H1 (cell line): ENCODE measurements around the gene CDCA7. TPM values are rescaled to one million over a fixed set of nuclear protein-coding genes. Genes with fewer than 3 reads are reported as not detected.

ENCODE experiments used
- CTCF ChIA-PET: fragments of 300-600 bp; sonication (Branson Sonifier 250); formaldehyde crosslinking; loops from one replicate; lab custom pipeline; 2021; ENCODE audit not compliant: partially characterized antibody; lab: Charles Lee
- POLR2A ChIA-PET: fragments of 300-600 bp; sonication (Branson Sonifier 250); formaldehyde crosslinking; loops from one replicate; lab custom pipeline; 2021; ENCODE audit warnings: inconsistent platforms; ENCODE audit not compliant: partially characterized antibody; lab: Charles Lee
- DNase-seq, 2 experiments: peaks; one replicate each; pipeline versions ENCODE4 v3.0.0 to v3.0.0-alpha.2; 2010 to 2022; ENCODE audit warnings: low spot score in 2 of 2, low read depth in 1 of 2, mixed read lengths in 1 of 2
- FAIRE-seq: peaks from 2 replicates; lab custom pipeline; 2011; peaks lifted over from hg19 to GRCh38; lab: Jason Lieb, UNC
- H2AFZ ChIP-seq: 2 replicates; pipeline ENCODE4 v1.8.1; 2012; ENCODE audit warnings: low read length, inconsistent platforms
- H2AK5ac ChIP-seq: 2 replicates; pipeline ENCODE4 v1.6.1; 2013; ENCODE audit warnings: low read depth, low read length
- H2BK120ac ChIP-seq: replicated peaks from 2 replicates; pipeline ENCODE3; 2013; ENCODE audit warnings: low read depth, low read length, inconsistent platforms
- H2BK12ac ChIP-seq: 2 replicates; pipeline ENCODE4 v1.6.1; 2013; ENCODE audit warnings: low read depth, low read length
- H2BK15ac ChIP-seq: 2 replicates; pipeline ENCODE4 v1.6.1; 2013; ENCODE audit warnings: low read length
- H2BK20ac ChIP-seq: 2 replicates; pipeline ENCODE4 v1.6.1; 2013; ENCODE audit warnings: low read length
- H2BK5ac ChIP-seq: 2 replicates; pipeline ENCODE4 v1.6.1; 2013; ENCODE audit warnings: low read depth, low read length
- H3K14ac ChIP-seq: 2 replicates; pipeline ENCODE4 v1.6.1; 2013; ENCODE audit warnings: inconsistent platforms; ENCODE audit not compliant: insufficient read length
- H3K18ac ChIP-seq: 2 replicates; pipeline ENCODE4 v1.6.1; 2013; ENCODE audit warnings: low read length; ENCODE audit errors: extremely low read depth
- H3K23ac ChIP-seq: 2 replicates; pipeline ENCODE4 v1.6.1; 2013; ENCODE audit warnings: inconsistent platforms; ENCODE audit not compliant: insufficient read length
- H3K23me2 ChIP-seq: 2 replicates; pipeline ENCODE4 v1.6.1; 2013; ENCODE audit warnings: low read depth, low read length
- H3K27ac ChIP-seq: 2 replicates; pipeline ENCODE4 v1.6.1; 2011; ENCODE audit warnings: low read depth, low read length, inconsistent platforms
- H3K27me3 ChIP-seq, 4 experiments: replicated peaks in 1 of 4; 1 replicate in 1 of 4; 2 replicates in 3 of 4; pipeline versions ENCODE4 v1.6.1 to v1.8.1; 2011 to 2013; ENCODE audit warnings: low read length in 3 of 4, mild to moderate bottlenecking in 3 of 4, inconsistent platforms in 2 of 4, mixed read lengths in 2 of 4, moderate library complexity in 1 of 4; ENCODE audit not compliant: control insufficient read depth in 3 of 4, insufficient read depth in 3 of 4; ENCODE audit errors: extremely low read depth in 1 of 4
- H3K36me3 ChIP-seq, 4 experiments: 2 replicates each; pipeline versions ENCODE4 v1.6.1 to v1.8.1; 2011 to 2013; ENCODE audit warnings: mild to moderate bottlenecking in 4 of 4, low read length in 3 of 4, moderate library complexity in 2 of 4, control low read depth in 1 of 4, inconsistent platforms in 1 of 4; ENCODE audit not compliant: insufficient read depth in 4 of 4, control insufficient read depth in 2 of 4
- H3K4ac ChIP-seq: replicated peaks from 2 replicates; pipeline ENCODE3; 2013; ENCODE audit warnings: low read length, low read depth, mixed read lengths, inconsistent platforms; ENCODE audit not compliant: insufficient read length
- H3K4me1 ChIP-seq, 4 experiments: replicated peaks in 1 of 4; 1 replicate in 1 of 4; 2 replicates in 3 of 4; pipeline versions ENCODE4 v1.6.1 to v1.8.1; 2011 to 2013; ENCODE audit warnings: low read length in 3 of 4, inconsistent platforms in 2 of 4, mixed read lengths in 1 of 4; ENCODE audit not compliant: insufficient read depth in 4 of 4, control insufficient read depth in 3 of 4
- H3K4me2 ChIP-seq, 2 experiments: 2 replicates each; pipeline versions ENCODE4 v1.6.1 to v1.8.1; 2011 to 2013; ENCODE audit warnings: low read depth in 2 of 2, low read length in 2 of 2, control low read depth in 1 of 2, inconsistent platforms in 1 of 2, mild to moderate bottlenecking in 1 of 2; ENCODE audit not compliant: insufficient read depth in 1 of 2
- H3K4me3 ChIP-seq, 4 experiments: fragments of 200-600, 300-600 bp in 1 of 4; sonication (generic), shearing (Covaris generic), sonication (Bioruptor Twin) in 1 of 4; 2 replicates each; pipeline versions ENCODE4 v1.5.1 to v1.8.1; 2011 to 2016; ENCODE audit warnings: low read length in 4 of 4, low read depth in 3 of 4, control low read depth in 2 of 4, inconsistent platforms in 2 of 4, mild to moderate bottlenecking in 2 of 4, mixed read lengths in 1 of 4, moderate library complexity in 1 of 4; ENCODE audit not compliant: insufficient read depth in 2 of 4; ENCODE audit errors: extremely low read depth in 1 of 4
- H3K56ac ChIP-seq: replicated peaks from 2 replicates; pipeline ENCODE3; 2013; ENCODE audit warnings: low read depth, mild to moderate bottlenecking, mixed read lengths, low read length, inconsistent platforms; ENCODE audit not compliant: insufficient read length
- H3K79me1 ChIP-seq: 2 replicates; pipeline ENCODE4 v1.6.1; 2013; ENCODE audit warnings: low read depth, low read length, control low read depth
- H3K79me2 ChIP-seq, 2 experiments: 2 replicates each; pipeline versions ENCODE4 v1.6.1 to v1.8.1; 2012 to 2013; ENCODE audit warnings: low read length in 2 of 2, mild to moderate bottlenecking in 2 of 2, inconsistent platforms in 1 of 2; ENCODE audit not compliant: insufficient read depth in 2 of 2, control insufficient read depth in 1 of 2
- H3K9ac ChIP-seq, 4 experiments: replicated peaks in 1 of 4; 1 replicate in 1 of 4; 2 replicates in 3 of 4; pipeline versions ENCODE4 v1.6.1 to v1.8.1; 2011 to 2013; ENCODE audit warnings: low read depth in 3 of 4, low read length in 3 of 4, control low read depth in 2 of 4, mild to moderate bottlenecking in 2 of 4, moderate library complexity in 2 of 4, inconsistent platforms in 1 of 4; ENCODE audit errors: extremely low read depth in 1 of 4
- H3K9me3 ChIP-seq, 2 experiments: 2 replicates each; pipeline versions ENCODE4 v1.6.1 to v1.8.1; 2012 to 2013; ENCODE audit warnings: mild to moderate bottlenecking in 2 of 2, moderate library complexity in 2 of 2, control low read depth in 1 of 2, inconsistent platforms in 1 of 2, low read depth in 1 of 2, low read length in 1 of 2, mixed read lengths in 1 of 2; ENCODE audit not compliant: insufficient read depth in 2 of 2
- H4K20me1 ChIP-seq, 2 experiments: replicated peaks in 1 of 2; 2 replicates each; pipeline versions ENCODE3 to v1.8.1; 2011 to 2013; ENCODE audit warnings: inconsistent platforms in 2 of 2, low read length in 2 of 2, mild to moderate bottlenecking in 1 of 2; ENCODE audit not compliant: insufficient read depth in 2 of 2, control insufficient read depth in 1 of 2
- H4K5ac ChIP-seq: 2 replicates; pipeline ENCODE4 v1.6.1; 2013; ENCODE audit warnings: low read length, low read depth, mixed read lengths, inconsistent platforms; ENCODE audit not compliant: insufficient read length
- H4K8ac ChIP-seq: 2 replicates; pipeline ENCODE4 v1.8.0; 2013; ENCODE audit warnings: mild to moderate bottlenecking, moderate library complexity, low read length, inconsistent platforms; ENCODE audit not compliant: insufficient read depth; ENCODE audit errors: extremely low read depth
- H4K91ac ChIP-seq: replicated peaks from 2 replicates; pipeline ENCODE3; 2013; ENCODE audit warnings: low read length, mixed read lengths, inconsistent platforms; ENCODE audit not compliant: insufficient read length
- CTCF ChIP-seq, 3 experiments: IDR thresholded peaks; 1 replicate in 2 of 3; 2 replicates in 1 of 3; pipeline versions ENCODE4 v1.5.1 to v1.6.1; 2011; ENCODE audit warnings: low read length in 3 of 3, mild to moderate bottlenecking in 3 of 3, inconsistent platforms in 2 of 3, low read depth in 1 of 3, moderate library complexity in 1 of 3; ENCODE audit not compliant: insufficient read depth in 1 of 3; ENCODE audit errors: control extremely low read depth in 1 of 3
- FOSL1 ChIP-seq: IDR thresholded peaks from 2 replicates; pipeline ENCODE4 v1.6.1; 2011; ENCODE audit warnings: mild to moderate bottlenecking, low read depth, low read length, moderate library complexity; ENCODE audit not compliant: insufficient read depth
- KDM5A ChIP-seq: fragments of 200-600 bp; IDR thresholded peaks from 2 replicates; pipeline ENCODE4 v1.7.1; 2012; ENCODE audit warnings: mild to moderate bottlenecking, low read length, inconsistent platforms, mixed read lengths
- PHF8 ChIP-seq: fragments of 200-600 bp; sonication (generic); conservative IDR thresholded peaks from 2 replicates; pipeline ENCODE4 v1.7.1; 2012; ENCODE audit warnings: low read depth, mild to moderate bottlenecking, inconsistent platforms, low read length, moderate library complexity
- RAD21 ChIP-seq, 2 experiments: IDR thresholded peaks in 1 of 2; conservative IDR thresholded peaks in 1 of 2; 2 replicates each; pipeline ENCODE4 v1.6.1; 2011; ENCODE audit warnings: low read depth in 2 of 2, low read length in 2 of 2, improper control_type of control experiment in 1 of 2, inconsistent platforms in 1 of 2, mild to moderate bottlenecking in 1 of 2, moderate library complexity in 1 of 2
- WGBS, 2 experiments: shearing (Covaris generic) in 1 of 2; methylation state at CpG; one replicate each; pipeline versions ENCODE4 v1.1.6 to v1.1.7; 2013 to 2015; ENCODE audit warnings: low lambda C conversion rate in 2 of 2, mixed read lengths in 2 of 2, inconsistent platforms in 1 of 2, low coverage in 1 of 2, missing lambda C conversion rate in 1 of 2; ENCODE audit not compliant: insufficient replicate concordance in 2 of 2, insufficient coverage in 1 of 2, insufficient read length in 1 of 2; ENCODE audit errors: extremely low coverage in 1 of 2, missing lambda C conversion rate in 1 of 2; 5-methylcytosine and 5-hydroxymethylcytosine counted together
- polyA plus RNA-seq, 7 experiments: library from polyadenylated mRNA; depleted of rRNA in 3 of 7; stranded (reverse) in 5 of 7; unstranded in 2 of 7; fragments of >200 nt in 5 of 7; fragments of 200-250 nt in 2 of 7; gene quantifications; 1 replicate in 5 of 7; 2 replicates in 1 of 7; 4 replicates in 1 of 7; pipeline versions ENCODE4 v1.2.1 to v1.2.3, GENCODE V29; 2011 to 2013; ENCODE audit warnings: missing spikeins in 2 of 7, mixed read lengths in 2 of 7
- total RNA-seq: library from RNA; stranded (reverse); fragmentation: NEBNext Ultra II Directional; extraction: Animal tissue kit (Norgen Biotek cat#: 25700); gene quantifications from 2 replicates; pipeline ENCODE4 v1.2.1, GENCODE V29; 2021

The CDCA7 gene
- total and polyA plus RNA-seq, 2 of the 8 experiments (the other 6 are each of a cell fraction or from before 2014, with no cell fraction given): 64.4 to 80.4 TPM

GRCh38 chr2:173400760-173401159 lies 46.1 kb downstream of the CDCA7 start:
- FAIRE-seq: peak; percentile 45
- no peak overlapping the region for H2AFZ ChIP-seq
- no peak overlapping the region for H2AK5ac ChIP-seq
- H2BK20ac ChIP-seq: 0 out of 2 replicates have a peak overlapping the region, but pooled peaks have one; percentile 40
- no peak overlapping the region for H2BK15ac ChIP-seq
- no peak overlapping the region for H2BK5ac ChIP-seq
- H3K4me1 ChIP-seq: peaks cover 5 to 11% (median 7%) of the 10 kb centered on the region in 4 experiments; a peak in 4 of 7 replicates
- no peaks in the 10 kb centered on the region for H3K79me1 ChIP-seq
- no peak overlapping the region; a peak in 1 of 4 replicates for H3K4me2 ChIP-seq
- H3K9me3 ChIP-seq: no peaks in the 10 kb centered on the region
- POLR2A ChIA-PET: no interaction called here
- H3K56ac ChIP-seq: no peak overlapping the region
- CTCF ChIA-PET: interaction anchor here (0.6 to 5.6 kb wide), 27 partner anchors 10 to 944 kb away, joined by 3 to 61 read pairs (median 5); no protein-coding TSS in a partner anchor
- H3K23me2 ChIP-seq: peaks cover 2% of the 10 kb centered on the region; the same call in 1 of the 2 replicates
- H3K23ac ChIP-seq: no peak overlapping the region
- no peaks in the 10 kb centered on the region for H4K20me1 ChIP-seq
- H2BK12ac ChIP-seq: no peak overlapping the region
- peak; percentile 37 to 48 for TF ChIP-seq RAD21 (IDR thresholded peaks at IDR 0.05 in 1 of 2, conservative IDR thresholded peaks at IDR 0.05 in 1 of 2; ENCODE audit: low read depth in 2 of 2, low read length in 2 of 2)
- TF ChIP-seq FOSL1: no peak
- TF ChIP-seq CTCF (IDR thresholded peaks at IDR 0.05; ENCODE audit: control extremely low read depth in 1 of 3, insufficient read depth in 1 of 3, low read depth in 1 of 3, low read length in 3 of 3): peak; percentile 4 to 51 (median 48)
- no peak for TF ChIP-seq PHF8
- no peak for TF ChIP-seq KDM5A
- no peak for DNase-seq
- H4K91ac ChIP-seq: no peak overlapping the region
- H3K4ac ChIP-seq: no peak overlapping the region
- no peaks in the 10 kb centered on the region for H3K36me3 ChIP-seq
- no peaks in the 10 kb centered on the region; a peak in 1 of 7 replicates for H3K27me3 ChIP-seq
- H4K5ac ChIP-seq: no peak overlapping the region
- H2BK120ac ChIP-seq: no peak overlapping the region
- no peak overlapping the region for H3K27ac ChIP-seq
- H3K18ac ChIP-seq: no peak overlapping the region
- no peaks in the 10 kb centered on the region for H3K79me2 ChIP-seq
- WGBS, 2 experiments: 49% methylated on average over 4 of the region's 4 CpGs; no CpG with 5 or more reads in 1 of the 2 experiments
- H3K14ac ChIP-seq: no peak overlapping the region
- H3K9ac ChIP-seq: no peak overlapping the region
- no peak overlapping the region for H4K8ac ChIP-seq
- no peak overlapping the region for H3K4me3 ChIP-seq
